ENCODE measurements around the gene ATG4B.

- TF ChIP-seq POLR2A (IDR thresholded peaks at IDR 0.05; ENCODE audit: low read length): no peak
- TF ChIP-seq GATA1 (IDR thresholded peaks at IDR 0.05; ENCODE audit: low read depth, low read length): no peak
Observed at GRCh38 chr2:241721852-241722251, 84.4 kb downstream of the ATG4B start.
